Endodermal cell (in vitro differentiated cells): ENCODE data around the gene MAP3K1. TPM values are rescaled to one million over a fixed set of nuclear protein-coding genes. Genes with fewer than 3 reads are reported as not detected.

Experiments
- DNase-seq: peaks from one replicate; pipeline ENCODE4 v3.0.0-alpha.2; 2017
- H3K27ac ChIP-seq: 2 replicates; pipeline ENCODE4 v1.5.1; 2013; ENCODE audit warnings: mild to moderate bottlenecking, low read depth, low read length, moderate library complexity
- H3K27me3 ChIP-seq: 2 replicates; pipeline ENCODE4 v1.6.1; 2013; ENCODE audit warnings: mild to moderate bottlenecking, low read length, moderate library complexity; ENCODE audit not compliant: insufficient read depth, control insufficient read depth, poor library complexity, severe bottlenecking
- H3K36me3 ChIP-seq: 2 replicates; pipeline ENCODE4 v1.7.0; 2013; ENCODE audit warnings: mild to moderate bottlenecking, low read length, moderate library complexity; ENCODE audit not compliant: control insufficient read depth, insufficient read depth
- H3K4me1 ChIP-seq: one replicate; pipeline ENCODE4 v1.7.0; 2013; ENCODE audit warnings: low read length; ENCODE audit not compliant: control insufficient read depth, insufficient read depth
- H3K4me3 ChIP-seq: 2 replicates; pipeline ENCODE4 v1.5.1; 2013; ENCODE audit warnings: mild to moderate bottlenecking, low read length, moderate library complexity
- H3K9ac ChIP-seq: 2 replicates; pipeline ENCODE4 v1.6.1; 2013; ENCODE audit warnings: mild to moderate bottlenecking, low read length, moderate library complexity; ENCODE audit not compliant: poor library complexity, severe bottlenecking; ENCODE audit errors: extremely low read depth
- H3K9me3 ChIP-seq: 2 replicates; pipeline ENCODE4 v1.6.1; 2013; ENCODE audit warnings: mild to moderate bottlenecking, low read length, moderate library complexity; ENCODE audit not compliant: control insufficient read depth
- H3K27ac Mint-ChIP-seq: 2 replicates; pipeline ENCODE4 v1.8.0; 2020; ENCODE audit warnings: mixed read lengths
- H3K27me3 Mint-ChIP-seq: 2 replicates; pipeline ENCODE4 v1.8.0; 2021; ENCODE audit warnings: mild to moderate bottlenecking, mixed read lengths; ENCODE audit not compliant: insufficient read depth
- H3K36me3 Mint-ChIP-seq: 2 replicates; pipeline ENCODE4 v1.8.0; 2020; ENCODE audit warnings: low read depth, mixed read lengths
- H3K4me1 Mint-ChIP-seq: 2 replicates; pipeline ENCODE4 v1.8.0; 2020; ENCODE audit warnings: mixed read lengths
- H3K4me3 Mint-ChIP-seq: 2 replicates; pipeline ENCODE4 v1.8.0; 2020; ENCODE audit warnings: mild to moderate bottlenecking, moderate library complexity, mixed read lengths
- H3K9me3 Mint-ChIP-seq: 2 replicates; pipeline ENCODE4 v1.8.0; 2020; ENCODE audit warnings: mild to moderate bottlenecking, mixed read lengths
- CTCF ChIP-seq: fragments of 200-600 bp; sonication (generic); conservative IDR thresholded peaks from 2 replicates; pipeline ENCODE4 v1.5.0; 2021; ENCODE audit warnings: antibody characterized with exemption, mild to moderate bottlenecking
- WGBS, 2 experiments: methylation state at CpG; one replicate each; pipeline versions ENCODE4 v1.1.5 to v1.1.7; 2013; ENCODE audit warnings: missing lambda C conversion rate in 2 of 2, mixed read lengths in 1 of 2; ENCODE audit not compliant: insufficient coverage in 1 of 2, insufficient read length in 1 of 2; 5-methylcytosine and 5-hydroxymethylcytosine counted together
- total RNA-seq, 2 donors: library from RNA; stranded (reverse); fragmentation: NEBNext Ultra II Directional in 1 of 2; extraction: Animal tissue kit (Norgen Biotek cat#: 25700) in 1 of 2; gene quantifications; 2 replicates in 1 of 2; 3 replicates in 1 of 2; pipeline ENCODE4 v1.2.1, GENCODE V29; 2021

MAP3K1 gene
- total RNA-seq, 2 donors from 2014 or later: 18.0 to 23.7 TPM

- no peaks in the 10 kb centered on the region for H3K27me3 ChIP-seq
- Mint-ChIP-seq H3K27ac (peak overlapping the region; percentile 8), H3K4me3 (no peak overlapping the region), H3K27me3 (no peaks in the 10 kb centered on the region), H3K36me3 (no peaks in the 10 kb centered on the region), H3K9me3 (no peaks in the 10 kb centered on the region), H3K4me1 (peaks cover 55% of the 10 kb centered on the region)
- TF ChIP-seq CTCF: no peak
- no peaks in the 10 kb centered on the region for H3K36me3 ChIP-seq
- no peak overlapping the region for H3K4me3 ChIP-seq
- WGBS, 2 experiments: 86 to 92% methylated on average over 1 to 3 of the region's 3 CpGs
- DNase-seq: no peak
- no peak overlapping the region for H3K27ac ChIP-seq
- no peak overlapping the region for H3K9ac ChIP-seq
- H3K9me3 ChIP-seq: no peaks in the 10 kb centered on the region
- H3K4me1 ChIP-seq: peaks cover 24% of the 10 kb centered on the region
Observed at GRCh38 chr5:56825222-56825824, 10.0 kb downstream of the MAP3K1 start.

GRCh38 chr5:56827049-56827448, 11.7 kb downstream of the MAP3K1 start:
- Histone ChIP-seq H3K4me3 (no peak overlapping the region), H3K9ac (no peak overlapping the region), H3K27ac (no peak overlapping the region), H3K4me1 (peaks cover 30% of the 10 kb centered on the region), H3K36me3 (no peaks in the 10 kb centered on the region), H3K27me3 (no peaks in the 10 kb centered on the region), H3K9me3 (no peaks in the 10 kb centered on the region)
- peak; percentile 77 for TF ChIP-seq CTCF
- H3K27me3 Mint-ChIP-seq: no peaks in the 10 kb centered on the region
- no peaks in the 10 kb centered on the region for H3K36me3 Mint-ChIP-seq
- no peak overlapping the region for H3K4me3 Mint-ChIP-seq
- peaks cover 66% of the 10 kb centered on the region for H3K4me1 Mint-ChIP-seq
- WGBS, 2 experiments: 65 to 95% methylated on average over 2 to 5 of the region's 5 CpGs
- H3K27ac Mint-ChIP-seq: no peak overlapping the region
- H3K9me3 Mint-ChIP-seq: no peaks in the 10 kb centered on the region
- peak; percentile 82 for DNase-seq

GRCh38 chr5:56827924-56828323, 12.6 kb downstream of the MAP3K1 start:
- Histone ChIP-seq H3K27ac (no peak overlapping the region), H3K4me3 (no peak overlapping the region), H3K4me1 (peaks cover 29% of the 10 kb centered on the region), H3K27me3 (no peaks in the 10 kb centered on the region), H3K9me3 (no peaks in the 10 kb centered on the region), H3K36me3 (no peaks in the 10 kb centered on the region), H3K9ac (no peak overlapping the region)
- H3K4me1 Mint-ChIP-seq: peaks cover 64% of the 10 kb centered on the region
- H3K9me3 Mint-ChIP-seq: no peaks in the 10 kb centered on the region
- TF ChIP-seq CTCF: no peak
- H3K27ac Mint-ChIP-seq: no peak overlapping the region
- no peak overlapping the region for H3K4me3 Mint-ChIP-seq
- 100% methylated on average over 1 of the region's 2 CpGs; no CpG with 5 or more reads in 1 of the 2 experiments for WGBS, 2 experiments
- H3K36me3 Mint-ChIP-seq: no peaks in the 10 kb centered on the region
- H3K27me3 Mint-ChIP-seq: no peaks in the 10 kb centered on the region
- DNase-seq: no peak
